NB4 (cell line): ENCODE measurements around the gene LCN15.

ENCODE experiments used
- CTCF ChIP-seq: IDR thresholded peaks from one replicate; pipeline ENCODE4 v1.5.1; 2012; ENCODE audit warnings: low read depth, low read length
- MAX ChIP-seq: IDR thresholded peaks from 2 replicates; pipeline ENCODE4 v1.6.1; 2011; ENCODE audit warnings: low read depth, low read length
- POLR2A ChIP-seq: IDR thresholded peaks from 2 replicates; pipeline ENCODE4 v1.6.1; 2011; ENCODE audit warnings: mild to moderate bottlenecking; ENCODE audit not compliant: insufficient read length; ENCODE audit errors: extremely low read depth

DNA sequence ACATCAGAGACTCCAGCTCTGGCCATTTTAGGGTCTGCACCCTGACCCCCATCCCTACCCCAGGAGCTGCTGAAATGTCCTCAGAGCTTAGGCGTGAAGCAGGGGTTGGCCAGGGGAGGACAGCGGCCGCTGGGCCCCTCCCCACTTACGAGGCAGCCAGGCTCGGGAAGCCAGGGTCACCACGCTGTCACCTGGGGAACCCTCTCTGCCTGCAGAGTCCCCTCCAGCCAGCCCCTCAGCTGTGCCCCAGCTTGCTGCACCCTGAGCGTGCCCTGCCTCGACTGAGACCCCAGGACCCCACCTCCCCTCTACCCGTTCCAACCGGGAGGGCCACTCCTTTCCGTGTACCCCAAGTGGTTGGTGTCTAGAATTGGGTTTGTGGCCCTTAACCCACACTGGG, 24.2 kb downstream of the LCN15 start:
- TF ChIP-seq POLR2A, result no peak
- no peak for TF ChIP-seq CTCF
- TF ChIP-seq MAX, result no peak
